ENCODE measurements around the gene TAOK3.

GRCh38 chr12:118345355-118345754 lies 27.4 kb downstream of the TAOK3 start:
- TF ChIP-seq CTCF (conservative IDR thresholded peaks at IDR 0.05; ENCODE audit: low read depth, low read length) (no peak), CHD1 (IDR thresholded peaks at IDR 0.05; ENCODE audit: low read depth, low read length) (no peak), ELK1 (IDR thresholded peaks at IDR 0.05; ENCODE audit: borderline replicate concordance, low read depth, low read length) (no peak), POLR2A (IDR thresholded peaks at IDR 0.05; ENCODE audit: low read depth, low read length) (no peak), RCOR1 (IDR thresholded peaks at IDR 0.05; ENCODE audit: insufficient replicate concordance, low read length) (no peak), MXI1 (IDR thresholded peaks at IDR 0.05; ENCODE audit: borderline replicate concordance, low read depth, low read length) (no peak), MAFK (IDR thresholded peaks at IDR 0.05; ENCODE audit: low read depth, low read length) (no peak), BHLHE40 (IDR thresholded peaks at IDR 0.05; ENCODE audit: low read depth, low read length) (no peak), RAD21 (IDR thresholded peaks at IDR 0.05; ENCODE audit: low read length) (no peak)
